Measurements from ENCODE around the gene VSTM2B. TPM values are rescaled to one million over a fixed set of nuclear protein-coding genes. Genes with fewer than 3 reads are reported as not detected.

Gene VSTM2B
- total and polyA plus RNA-seq, 2 experiments from 2014 or later: 0.47 to 1.1 TPM

DNA sequence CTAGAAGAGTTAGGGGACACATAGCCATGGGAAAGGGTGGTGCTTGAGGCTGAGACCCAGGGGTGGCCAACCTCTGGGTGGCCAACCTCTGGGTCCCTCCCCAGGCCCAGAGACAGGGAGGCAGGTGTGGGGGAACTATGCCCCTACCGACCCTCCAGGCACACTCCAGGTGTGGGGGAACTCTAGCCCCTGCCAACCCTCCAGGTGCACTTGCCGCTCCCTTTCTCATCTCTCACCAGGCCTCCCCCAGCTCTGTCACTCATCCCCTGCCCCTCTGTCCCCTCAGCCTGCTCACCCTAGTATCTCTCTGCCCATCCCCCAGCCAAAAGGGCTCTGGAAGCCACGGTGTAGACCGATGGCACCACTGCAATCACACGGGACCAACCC lies 10.6 kb upstream of the VSTM2B start:
- no peaks in the 10 kb centered on the region for H3K4me1 ChIP-seq (ENCODE audit: insufficient read depth)
- TF ChIP-seq EZH2 (IDR thresholded peaks at IDR 0.05; ENCODE audit: borderline replicate concordance) (no peak), EZH2phosphoT487 (IDR thresholded peaks at IDR 0.05; ENCODE audit: low read depth, severe bottlenecking, unreplicated experiment) (no peak)
- TF ChIP-seq, protein P1, sequence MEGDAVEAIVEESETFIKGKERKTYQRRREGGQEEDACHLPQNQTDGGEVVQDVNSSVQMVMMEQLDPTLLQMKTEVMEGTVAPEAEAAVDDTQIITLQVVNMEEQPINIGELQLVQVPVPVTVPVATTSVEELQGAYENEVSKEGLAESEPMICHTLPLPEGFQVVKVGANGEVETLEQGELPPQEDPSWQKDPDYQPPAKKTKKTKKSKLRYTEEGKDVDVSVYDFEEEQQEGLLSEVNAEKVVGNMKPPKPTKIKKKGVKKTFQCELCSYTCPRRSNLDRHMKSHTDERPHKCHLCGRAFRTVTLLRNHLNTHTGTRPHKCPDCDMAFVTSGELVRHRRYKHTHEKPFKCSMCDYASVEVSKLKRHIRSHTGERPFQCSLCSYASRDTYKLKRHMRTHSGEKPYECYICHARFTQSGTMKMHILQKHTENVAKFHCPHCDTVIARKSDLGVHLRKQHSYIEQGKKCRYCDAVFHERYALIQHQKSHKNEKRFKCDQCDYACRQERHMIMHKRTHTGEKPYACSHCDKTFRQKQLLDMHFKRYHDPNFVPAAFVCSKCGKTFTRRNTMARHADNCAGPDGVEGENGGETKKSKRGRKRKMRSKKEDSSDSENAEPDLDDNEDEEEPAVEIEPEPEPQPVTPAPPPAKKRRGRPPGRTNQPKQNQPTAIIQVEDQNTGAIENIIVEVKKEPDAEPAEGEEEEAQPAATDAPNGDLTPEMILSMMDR (IDR thresholded peaks at IDR 0.05; ENCODE audit: poor library complexity): no peak
- H2AFZ ChIP-seq: no peak overlapping the region
- no peaks in the 10 kb centered on the region for H3K9me3 ChIP-seq (ENCODE audit: low read depth)
- no peak overlapping the region for H3K4me3 ChIP-seq
- H3K9me2 ChIP-seq (replicated peaks; ENCODE audit: insufficient read depth): no peaks in the 10 kb centered on the region
- H4K20me1 ChIP-seq (ENCODE audit: insufficient read depth, poor library complexity, severe bottlenecking): no peaks in the 10 kb centered on the region
- DNase-seq (ENCODE audit: low spot score): no peak
- no peaks in the 10 kb centered on the region for H3K36me3 ChIP-seq (replicated peaks; ENCODE audit: insufficient read depth, low read depth)
- 76% methylated on average over 5 of the region's 5 CpGs for WGBS (ENCODE audit: low lambda C conversion rate, missing lambda C conversion rate)
- no peak overlapping the region for H3K4me2 ChIP-seq
- H3K79me2 ChIP-seq: no peaks in the 10 kb centered on the region
- H3K27ac ChIP-seq: no peak overlapping the region
- peaks cover 4% of the 10 kb centered on the region for H3K27me3 ChIP-seq

DNA sequence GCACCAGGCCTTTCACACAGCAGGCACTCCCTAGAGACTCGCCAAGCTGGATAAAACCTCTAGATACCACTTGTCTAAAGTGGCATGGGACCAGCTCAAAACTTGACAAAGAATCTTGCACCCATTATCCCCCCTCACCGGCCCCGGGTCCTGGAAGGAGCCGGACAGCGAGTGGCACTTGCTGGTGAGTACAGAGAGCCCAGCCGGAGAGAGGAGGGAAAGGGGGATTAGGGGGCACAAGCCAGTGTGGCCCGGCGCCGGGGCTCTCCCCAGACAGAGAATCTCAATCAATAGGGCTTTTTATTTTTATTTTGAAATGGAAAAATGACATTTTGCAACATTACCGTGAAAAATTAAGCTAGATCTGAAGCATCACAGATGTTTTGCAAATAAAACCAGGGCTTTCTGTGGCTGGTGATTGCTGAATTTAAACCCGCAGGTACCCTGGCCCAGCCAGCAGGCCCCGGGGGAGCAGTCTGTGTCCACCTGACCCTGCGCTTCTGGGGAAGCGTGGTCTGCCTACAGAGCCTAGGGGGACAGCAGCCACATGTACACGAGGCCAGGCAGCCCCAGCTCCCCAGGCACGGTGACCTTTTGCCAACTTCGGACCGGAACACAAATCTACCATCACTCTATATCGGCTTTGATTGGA lies 10.0 kb upstream of the VSTM2B start:
- Histone ChIP-seq H3K27ac (no peak overlapping the region), H3K4me1 (ENCODE audit: insufficient read depth) (no peaks in the 10 kb centered on the region), H2AFZ (no peak overlapping the region), H3K36me3 (replicated peaks; ENCODE audit: insufficient read depth, low read depth) (no peaks in the 10 kb centered on the region), H3K27me3 (peaks cover 8% of the 10 kb centered on the region), H3K79me2 (no peaks in the 10 kb centered on the region), H3K4me3 (no peak overlapping the region), H3K9me3 (ENCODE audit: low read depth) (no peaks in the 10 kb centered on the region), H3K4me2 (no peak overlapping the region), H4K20me1 (ENCODE audit: insufficient read depth, poor library complexity, severe bottlenecking) (no peaks in the 10 kb centered on the region), H3K9me2 (replicated peaks; ENCODE audit: insufficient read depth) (no peaks in the 10 kb centered on the region)
- no peak for DNase-seq (ENCODE audit: low spot score)
- TF ChIP-seq EZH2phosphoT487 (IDR thresholded peaks at IDR 0.05; ENCODE audit: low read depth, severe bottlenecking, unreplicated experiment) (no peak), EZH2 (IDR thresholded peaks at IDR 0.05; ENCODE audit: borderline replicate concordance) (no peak)
- TF ChIP-seq, protein P1 (IDR thresholded peaks at IDR 0.05; ENCODE audit: poor library complexity): no peak
- WGBS (ENCODE audit: low lambda C conversion rate, missing lambda C conversion rate): 90% methylated on average over 19 of the region's 19 CpGs

DNA sequence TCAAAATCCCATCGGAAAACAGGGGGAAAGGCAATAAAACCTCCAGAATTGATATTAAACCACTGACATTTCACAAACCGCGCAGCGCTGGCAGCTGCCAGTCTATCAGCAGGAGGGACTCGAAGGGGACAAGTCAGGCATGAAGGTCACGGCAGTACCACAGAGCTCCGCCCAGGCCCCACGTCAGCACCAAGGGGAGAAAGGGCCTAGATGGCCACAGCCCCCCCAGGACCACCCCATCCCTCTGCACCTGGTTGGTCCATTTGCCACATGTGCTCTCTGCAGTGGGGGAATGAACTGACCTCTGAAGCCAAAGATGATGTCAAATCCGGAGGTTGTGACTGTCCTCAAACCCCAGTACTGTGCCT lies 9.5 kb upstream of the VSTM2B start:
- no peaks in the 10 kb centered on the region for H4K20me1 ChIP-seq (ENCODE audit: insufficient read depth, poor library complexity, severe bottlenecking)
- no peak overlapping the region for H2AFZ ChIP-seq
- TF ChIP-seq EZH2phosphoT487 (IDR thresholded peaks at IDR 0.05; ENCODE audit: low read depth, severe bottlenecking, unreplicated experiment): no peak
- TF ChIP-seq, protein P1 (IDR thresholded peaks at IDR 0.05; ENCODE audit: poor library complexity): no peak
- TF ChIP-seq EZH2 (IDR thresholded peaks at IDR 0.05; ENCODE audit: borderline replicate concordance): no peak
- H3K4me2 ChIP-seq: no peak overlapping the region
- no peaks in the 10 kb centered on the region for H3K79me2 ChIP-seq
- no peaks in the 10 kb centered on the region for H3K9me3 ChIP-seq (ENCODE audit: low read depth)
- peaks cover 13% of the 10 kb centered on the region for H3K27me3 ChIP-seq
- no peak overlapping the region for H3K27ac ChIP-seq
- H3K4me1 ChIP-seq (ENCODE audit: insufficient read depth): no peaks in the 10 kb centered on the region
- H3K4me3 ChIP-seq: no peak overlapping the region
- DNase-seq (ENCODE audit: low spot score): no peak
- no peaks in the 10 kb centered on the region for H3K36me3 ChIP-seq (replicated peaks; ENCODE audit: insufficient read depth, low read depth)
- WGBS (ENCODE audit: low lambda C conversion rate, missing lambda C conversion rate): 88% methylated on average over 9 of the region's 9 CpGs
- H3K9me2 ChIP-seq (replicated peaks; ENCODE audit: insufficient read depth): no peaks in the 10 kb centered on the region
